Kidney capillary endothelial cell (primary cell): Measurements from ENCODE around the gene JOSD2.
A peak's percentile ranks its signal among the peaks of the same experiment; 100 is the strongest.
"Not testable (repeated sequence)": the region's sequence is repeated elsewhere in the genome, so short reads cannot be mapped to it uniquely, and the experiment has no call there.

ENCODE experiments used
- DNase-seq: peaks from one replicate; pipeline ENCODE4 v3.0.0-alpha.2; 2018; ENCODE audit warnings: low spot score

JOSD2 gene

GRCh38 chr19:50546527-50547221 is 35.7 kb upstream of the JOSD2 start:
- DNase-seq: no peak

- DNase-seq: no peak
These were observed 32.0 kb upstream of the JOSD2 start for GRCh38 chr19:50542943-50543342.

- peak; percentile 74 for DNase-seq
These were observed 26.8 kb upstream of the JOSD2 start for GRCh38 chr19:50537769-50538230.

GRCh38 chr19:50537306-50537685 is 26.3 kb upstream of the JOSD2 start:
- no peak for DNase-seq

- no peak for DNase-seq
These were observed 25.8 kb upstream of the JOSD2 start for GRCh38 chr19:50536662-50537305.

GRCh38 chr19:50535672-50536187 is 24.7 kb upstream of the JOSD2 start:
- no peak for DNase-seq

GRCh38 chr19:50534478-50534877 is 23.5 kb upstream of the JOSD2 start:
- DNase-seq: no peak

GRCh38 chr19:50532952-50533351 is 22.0 kb upstream of the JOSD2 start:
- DNase-seq: no peak

GRCh38 chr19:50531171-50531612 is 20.2 kb upstream of the JOSD2 start:
- no peak for DNase-seq

- not testable (repeated sequence) for DNase-seq
These were observed 17.1 kb upstream of the JOSD2 start for GRCh38 chr19:50528052-50528451.

GRCh38 chr19:50522881-50523280 is 11.9 kb upstream of the JOSD2 start:
- DNase-seq: no peak

- DNase-seq: no peak
These were observed 10.0 kb upstream of the JOSD2 start for GRCh38 chr19:50520822-50521465.

GRCh38 chr19:50519006-50519575 is 8.1 kb upstream of the JOSD2 start:
- DNase-seq: no peak

- DNase-seq: no peak
These were observed 7.4 kb upstream of the JOSD2 start for GRCh38 chr19:50518091-50519005.

GRCh38 chr19:50517704-50518075 is 6.7 kb upstream of the JOSD2 start:
- DNase-seq: no peak

GRCh38 chr19:50516964-50517703 is 6.1 kb upstream of the JOSD2 start:
- DNase-seq: no peak

GRCh38 chr19:50516456-50516855 is 5.5 kb upstream of the JOSD2 start:
- no peak for DNase-seq

GRCh38 chr19:50515168-50515561 is 4.2 kb upstream of the JOSD2 start:
- no peak for DNase-seq

GRCh38 chr19:50514346-50515167 is 3.6 kb upstream of the JOSD2 start:
- no peak for DNase-seq

- DNase-seq: no peak
These were observed 2.9 kb upstream of the JOSD2 start, which contains the start of gene ASPDH for GRCh38 chr19:50513746-50514345. ASPDH (minus strand) TSS chr19:50513913; CDS start chr19:50513823, 90 bp downstream.
